ENCODE results near the gene C19orf81.

The C19orf81 gene

DNA sequence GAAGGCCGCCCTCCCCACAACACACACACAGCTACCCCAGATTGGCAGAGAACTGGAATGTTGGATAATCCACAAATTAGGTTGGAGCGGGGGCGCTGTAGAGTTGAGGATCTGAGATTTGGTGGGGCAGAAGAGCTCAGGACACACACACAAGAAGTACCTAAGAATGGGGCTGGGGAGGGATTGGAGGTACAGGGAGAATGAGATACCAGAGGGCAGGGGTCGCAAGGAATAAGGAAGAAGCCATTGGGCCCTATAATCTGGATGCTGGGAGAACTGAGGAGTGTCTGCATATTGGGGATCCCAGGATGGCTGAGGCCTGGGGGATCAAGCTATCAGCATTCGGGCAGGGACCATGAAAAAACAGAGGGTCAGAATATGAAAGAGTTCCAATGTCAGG is 21.1 kb upstream of the C19orf81 start:
- no peak for TF ChIP-seq CTCF (conservative IDR thresholded peaks at IDR 0.05; ENCODE audit: low read depth, low read length)
- no peak overlapping the region for H3K27ac ChIP-seq
- no peaks in the 10 kb centered on the region for H4K20me1 ChIP-seq (ENCODE audit: insufficient read depth)
- H3K36me3 ChIP-seq (ENCODE audit: insufficient read depth), result no peaks in the 10 kb centered on the region
- H3K4me3 ChIP-seq (IDR thresholded peaks at IDR 0.05; ENCODE audit: insufficient read depth, low read depth, low read length), result no peak overlapping the region
- no peaks in the 10 kb centered on the region for H3K4me1 ChIP-seq (ENCODE audit: low read depth, poor library complexity, severe bottlenecking)
- H3K4me2 ChIP-seq, result no peak overlapping the region
- H3K27me3 ChIP-seq (ENCODE audit: insufficient read depth, low read depth), result peaks cover 8% of the 10 kb centered on the region; the same call in 1 of the 2 replicates
- no peak overlapping the region for H2AFZ ChIP-seq (ENCODE audit: low read depth)
- no peaks in the 10 kb centered on the region for H3K79me2 ChIP-seq (ENCODE audit: insufficient read depth, low read depth)
- H3K9ac ChIP-seq, result no peak overlapping the region

DNA sequence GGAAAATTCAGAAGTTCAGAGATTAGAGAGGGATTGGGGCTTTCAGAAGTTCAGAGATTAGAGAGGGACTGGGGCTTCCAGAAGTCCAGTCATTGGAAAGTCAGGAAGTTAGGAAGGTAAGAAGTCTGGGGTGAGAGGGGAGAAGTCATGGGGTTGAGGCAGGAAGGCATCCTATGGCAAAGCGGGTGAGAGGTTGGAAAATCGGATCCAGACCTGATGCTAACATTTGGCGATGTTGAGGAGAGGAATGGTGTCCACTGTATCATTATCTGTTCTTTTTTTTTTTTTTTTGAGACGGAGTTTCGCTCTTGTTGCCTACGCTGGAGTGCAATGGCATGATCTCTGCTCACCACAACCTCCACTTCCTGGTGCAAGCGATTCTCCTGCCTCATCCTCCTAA is 20.7 kb upstream of the C19orf81 start:
- Histone ChIP-seq H2AFZ (ENCODE audit: low read depth) (no peak overlapping the region), H3K9ac (no peak overlapping the region), H3K4me2 (no peak overlapping the region), H3K4me1 (ENCODE audit: low read depth, poor library complexity, severe bottlenecking) (no peaks in the 10 kb centered on the region), H4K20me1 (ENCODE audit: insufficient read depth) (no peaks in the 10 kb centered on the region), H3K27ac (no peak overlapping the region), H3K27me3 (ENCODE audit: insufficient read depth, low read depth) (peaks cover 8% of the 10 kb centered on the region; the same call in 1 of the 2 replicates), H3K4me3 (IDR thresholded peaks at IDR 0.05; ENCODE audit: insufficient read depth, low read depth, low read length) (no peak overlapping the region), H3K79me2 (ENCODE audit: insufficient read depth, low read depth) (no peaks in the 10 kb centered on the region), H3K36me3 (ENCODE audit: insufficient read depth) (no peaks in the 10 kb centered on the region)
- no peak for TF ChIP-seq CTCF (conservative IDR thresholded peaks at IDR 0.05; ENCODE audit: low read depth, low read length)

DNA sequence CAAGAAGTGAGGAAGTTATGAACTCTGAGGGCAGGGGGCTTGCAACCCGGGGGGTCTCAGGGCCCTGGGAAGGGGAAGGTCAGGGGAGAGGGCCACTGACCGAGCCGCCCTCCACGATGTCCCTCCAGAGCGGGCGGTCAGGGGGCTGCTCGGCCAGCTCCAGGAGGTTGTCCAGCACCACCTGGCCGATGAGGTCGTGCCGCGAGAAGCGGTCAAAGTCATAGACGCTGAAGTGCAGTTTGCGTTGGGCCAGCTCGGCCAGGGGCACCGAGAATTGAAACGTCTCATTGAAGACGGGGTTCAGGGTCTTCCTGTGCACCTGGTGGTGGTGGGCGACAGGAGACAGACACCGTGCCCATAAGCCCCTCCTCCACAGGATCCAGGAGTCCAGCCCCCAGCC is 20.1 kb upstream of the C19orf81 start:
- Histone ChIP-seq H4K20me1 (ENCODE audit: insufficient read depth) (no peaks in the 10 kb centered on the region), H2AFZ (ENCODE audit: low read depth) (no peak overlapping the region), H3K36me3 (ENCODE audit: insufficient read depth) (no peaks in the 10 kb centered on the region), H3K4me1 (ENCODE audit: low read depth, poor library complexity, severe bottlenecking) (no peaks in the 10 kb centered on the region), H3K27me3 (ENCODE audit: insufficient read depth, low read depth) (peaks cover 8% of the 10 kb centered on the region; the same call in 1 of the 2 replicates), H3K27ac (no peak overlapping the region), H3K4me3 (IDR thresholded peaks at IDR 0.05; ENCODE audit: insufficient read depth, low read depth, low read length) (no peak overlapping the region), H3K9ac (no peak overlapping the region), H3K4me2 (no peak overlapping the region), H3K79me2 (ENCODE audit: insufficient read depth, low read depth) (no peaks in the 10 kb centered on the region)
- no peak for TF ChIP-seq CTCF (conservative IDR thresholded peaks at IDR 0.05; ENCODE audit: low read depth, low read length)

DNA sequence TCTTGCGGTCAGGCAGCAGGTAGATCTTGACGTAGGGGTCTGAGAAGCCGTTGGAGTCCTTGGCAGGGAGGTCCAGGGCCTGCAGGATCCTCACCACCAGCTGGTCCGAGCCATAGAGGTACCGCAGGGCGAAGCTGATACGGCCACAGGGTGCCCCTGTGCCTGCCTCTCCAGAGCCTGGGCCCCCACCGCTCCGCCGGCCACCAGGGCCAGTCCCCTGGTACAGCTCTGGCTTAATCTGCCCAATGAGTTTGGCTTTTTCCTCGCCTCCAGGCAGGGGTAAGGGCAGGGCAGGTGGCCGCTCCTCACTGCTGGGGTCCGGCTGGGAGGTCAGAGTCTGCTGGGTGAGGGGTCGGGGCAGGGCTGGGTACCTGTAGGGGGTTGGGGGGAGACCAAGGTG is 19.4 kb upstream of the C19orf81 start:
- Histone ChIP-seq H3K27me3 (ENCODE audit: insufficient read depth, low read depth) (peaks cover 8% of the 10 kb centered on the region; the same call in 1 of the 2 replicates), H3K9ac (no peak overlapping the region), H3K36me3 (ENCODE audit: insufficient read depth) (no peaks in the 10 kb centered on the region), H2AFZ (ENCODE audit: low read depth) (no peak overlapping the region), H4K20me1 (ENCODE audit: insufficient read depth) (no peaks in the 10 kb centered on the region), H3K27ac (no peak overlapping the region), H3K4me3 (IDR thresholded peaks at IDR 0.05; ENCODE audit: insufficient read depth, low read depth, low read length) (no peak overlapping the region), H3K4me1 (ENCODE audit: low read depth, poor library complexity, severe bottlenecking) (no peaks in the 10 kb centered on the region), H3K79me2 (ENCODE audit: insufficient read depth, low read depth) (no peaks in the 10 kb centered on the region), H3K4me2 (no peak overlapping the region)
- no peak for TF ChIP-seq CTCF (conservative IDR thresholded peaks at IDR 0.05; ENCODE audit: low read depth, low read length)
